GM12878 (cell line): ENCODE measurements around the gene SPTBN1.

Experiments used
- ATF3 ChIP-seq: IDR thresholded peaks from 2 replicates; pipeline ENCODE4 v1.6.1; 2011; ENCODE audit warnings: low read depth, mild to moderate bottlenecking, low read length, moderate library complexity, borderline replicate concordance; ENCODE audit errors: extremely low read depth
- BRCA1 ChIP-seq: IDR thresholded peaks from 2 replicates; pipeline ENCODE4 v1.6.1; 2011; ENCODE audit warnings: low read depth, low read length, improper control_type of control experiment
- EP300 ChIP-seq, 2 experiments: fragments of 150-350 bp in 1 of 2; IDR thresholded peaks; 2 replicates each; pipeline ENCODE4 v1.6.1; 2011 to 2012; ENCODE audit warnings: low read depth in 2 of 2, low read length in 2 of 2, borderline replicate concordance in 1 of 2, improper control_type of control experiment in 1 of 2, inconsistent platforms in 1 of 2; ENCODE audit not compliant: control insufficient read depth in 1 of 2
- EZH2 ChIP-seq: IDR thresholded peaks from 2 replicates; pipeline ENCODE4 v1.6.1; 2012; ENCODE audit warnings: low read depth, mild to moderate bottlenecking, control low read depth, inconsistent platforms, low read length, borderline replicate concordance; ENCODE audit not compliant: control insufficient read depth
- FOXK2 ChIP-seq: fragments of 450-650 bp; IDR thresholded peaks from 2 replicates; pipeline ENCODE4 v1.6.1; 2017; ENCODE audit warnings: mild to moderate bottlenecking, moderate library complexity
- HDAC2 ChIP-seq: fragments of 200-600 bp; sonication (generic); IDR thresholded peaks from 2 replicates; pipeline ENCODE4 v1.6.1; 2017
- RBBP5 ChIP-seq: fragments of 200-600 bp; sonication (generic); conservative IDR thresholded peaks from 2 replicates; pipeline ENCODE4 v1.6.1; 2016
- SREBF2 ChIP-seq: IDR thresholded peaks from 2 replicates; pipeline ENCODE4 v1.6.1; 2012; ENCODE audit warnings: mild to moderate bottlenecking, low read length
- TF ChIP-seq, protein P1 (sequence below), 3 experiments: IDR thresholded peaks in 2 of 3; conservative IDR thresholded peaks in 1 of 3; 2 replicates each; pipeline ENCODE4 v1.5.1; 2011; ENCODE audit warnings: low read depth in 3 of 3, low read length in 3 of 3, mild to moderate bottlenecking in 3 of 3, control low read depth in 2 of 3, moderate library complexity in 2 of 3, inconsistent platforms in 1 of 3, mixed read lengths in 1 of 3; ENCODE audit not compliant: control insufficient read depth in 2 of 3, insufficient read depth in 1 of 3; ENCODE audit errors: extremely low read depth in 1 of 3

GRCh38 chr2:54673501-54673998 lies 217.4 kb downstream of the SPTBN1 start:
- TF ChIP-seq FOXK2 (no peak), EP300 (IDR thresholded peaks at IDR 0.05; ENCODE audit: borderline replicate concordance in 1 of 2, control insufficient read depth in 1 of 2, low read depth in 2 of 2, low read length in 2 of 2) (no peak), RBBP5 (no peak), HDAC2 (no peak), SREBF2 (no peak), BRCA1 (no peak), EZH2 (no peak), ATF3 (no peak)
- TF ChIP-seq, protein P1, sequence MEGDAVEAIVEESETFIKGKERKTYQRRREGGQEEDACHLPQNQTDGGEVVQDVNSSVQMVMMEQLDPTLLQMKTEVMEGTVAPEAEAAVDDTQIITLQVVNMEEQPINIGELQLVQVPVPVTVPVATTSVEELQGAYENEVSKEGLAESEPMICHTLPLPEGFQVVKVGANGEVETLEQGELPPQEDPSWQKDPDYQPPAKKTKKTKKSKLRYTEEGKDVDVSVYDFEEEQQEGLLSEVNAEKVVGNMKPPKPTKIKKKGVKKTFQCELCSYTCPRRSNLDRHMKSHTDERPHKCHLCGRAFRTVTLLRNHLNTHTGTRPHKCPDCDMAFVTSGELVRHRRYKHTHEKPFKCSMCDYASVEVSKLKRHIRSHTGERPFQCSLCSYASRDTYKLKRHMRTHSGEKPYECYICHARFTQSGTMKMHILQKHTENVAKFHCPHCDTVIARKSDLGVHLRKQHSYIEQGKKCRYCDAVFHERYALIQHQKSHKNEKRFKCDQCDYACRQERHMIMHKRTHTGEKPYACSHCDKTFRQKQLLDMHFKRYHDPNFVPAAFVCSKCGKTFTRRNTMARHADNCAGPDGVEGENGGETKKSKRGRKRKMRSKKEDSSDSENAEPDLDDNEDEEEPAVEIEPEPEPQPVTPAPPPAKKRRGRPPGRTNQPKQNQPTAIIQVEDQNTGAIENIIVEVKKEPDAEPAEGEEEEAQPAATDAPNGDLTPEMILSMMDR (IDR thresholded peaks at IDR 0.05 in 2 of 3, conservative IDR thresholded peaks at IDR 0.05 in 1 of 3; ENCODE audit: control insufficient read depth in 2 of 3, extremely low read depth in 1 of 3, insufficient read depth in 1 of 3, low read depth in 3 of 3, low read length in 3 of 3): no peak
